ENCODE data around the gene RFX8.
"Not testable (repeated sequence)": the region's sequence is repeated elsewhere in the genome, so short reads cannot be mapped to it uniquely, and the experiment has no call there.

Gene RFX8

GRCh38 chr2:101371636-101372035, 103.3 kb downstream of the RFX8 start:
- no peak for DNase-seq

- no peak for DNase-seq
These were observed 105.8 kb downstream of the RFX8 start for GRCh38 chr2:101369100-101369499.

- DNase-seq, result no peak
These were observed 106.5 kb downstream of the RFX8 start for GRCh38 chr2:101368376-101368775.

DNA sequence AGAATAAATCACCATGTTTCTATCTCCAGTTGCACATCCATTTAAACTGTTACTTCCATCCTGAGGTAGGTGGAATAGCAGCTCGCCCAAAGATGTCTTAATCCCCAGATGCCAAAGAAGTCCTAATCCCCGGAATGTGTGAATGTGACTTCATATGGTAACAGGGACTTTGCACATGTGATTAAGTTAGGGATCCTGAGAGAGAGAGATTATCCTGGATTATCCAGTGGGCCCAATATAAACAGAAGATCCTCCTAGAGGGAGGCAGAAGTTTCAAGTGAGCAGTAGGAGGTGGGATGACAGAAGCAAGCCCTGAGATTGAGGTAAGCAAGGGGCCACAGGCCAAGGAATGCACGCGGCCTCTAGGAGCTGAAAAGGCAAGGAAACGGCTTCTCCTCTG, 107.4 kb downstream of the RFX8 start:
- no peak for DNase-seq

DNA sequence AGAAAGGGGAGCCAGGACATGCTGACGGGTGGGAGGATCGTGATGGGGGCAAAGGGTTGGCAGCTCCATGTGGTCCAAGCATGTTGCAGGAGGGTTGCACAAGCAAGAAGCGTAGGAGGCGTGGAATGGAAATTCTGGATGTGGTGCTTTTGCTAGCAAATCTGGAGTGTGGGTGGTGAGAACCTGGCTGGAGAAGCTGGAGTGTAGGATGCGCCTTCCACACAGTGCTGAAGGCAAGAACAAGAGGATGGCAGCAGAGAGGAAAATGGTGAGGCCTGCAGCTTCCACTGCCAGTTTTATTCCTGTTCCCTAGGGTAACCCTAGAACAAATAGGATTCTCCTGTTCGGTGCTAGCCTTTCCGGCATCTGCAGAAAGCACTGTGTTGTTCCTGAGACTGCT, 110.0 kb downstream of the RFX8 start:
- no peak for DNase-seq

DNA sequence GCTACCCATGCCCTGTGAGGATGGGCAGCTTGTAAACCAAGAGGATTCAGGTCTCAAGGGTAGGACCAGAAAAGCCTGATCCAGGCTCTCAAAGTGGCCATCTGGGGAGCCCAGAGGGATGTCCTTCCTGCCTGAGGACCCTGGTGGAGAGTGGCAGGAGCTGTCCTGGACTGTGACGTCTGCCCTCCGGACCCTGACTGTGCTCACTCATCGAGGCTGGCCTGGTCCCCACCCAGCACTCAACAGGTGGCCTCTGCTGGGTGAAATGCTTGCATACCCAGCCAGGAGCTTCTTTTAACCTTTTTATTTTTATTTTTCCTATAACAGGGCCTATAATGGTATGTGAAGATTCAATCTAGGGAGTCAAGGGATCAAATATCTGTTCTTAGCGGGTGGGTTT, 112.1 kb downstream of the RFX8 start:
- no peak for DNase-seq

DNA sequence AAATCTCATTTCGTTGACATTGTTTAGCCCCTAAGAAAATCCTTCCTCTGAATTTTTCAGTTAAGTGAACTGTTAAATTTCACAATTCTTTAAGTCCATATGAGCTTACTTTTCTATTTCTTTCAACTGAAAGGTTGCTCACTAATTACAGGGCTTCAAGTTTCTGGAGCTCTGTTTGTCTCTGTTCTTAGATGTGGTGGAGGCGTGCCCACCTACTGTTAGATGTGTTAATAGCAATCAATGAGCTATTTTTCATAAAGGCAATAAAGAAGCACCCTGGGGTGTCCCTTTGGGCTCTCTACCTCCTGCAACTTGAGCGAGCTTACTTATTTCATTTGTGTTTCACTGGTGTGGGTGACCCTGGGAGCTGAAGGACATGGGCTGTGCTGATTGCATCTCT, 112.6 kb downstream of the RFX8 start:
- no peak for DNase-seq

- no peak for DNase-seq
These were observed 113.4 kb downstream of the RFX8 start for GRCh38 chr2:101361522-101361921.

DNA sequence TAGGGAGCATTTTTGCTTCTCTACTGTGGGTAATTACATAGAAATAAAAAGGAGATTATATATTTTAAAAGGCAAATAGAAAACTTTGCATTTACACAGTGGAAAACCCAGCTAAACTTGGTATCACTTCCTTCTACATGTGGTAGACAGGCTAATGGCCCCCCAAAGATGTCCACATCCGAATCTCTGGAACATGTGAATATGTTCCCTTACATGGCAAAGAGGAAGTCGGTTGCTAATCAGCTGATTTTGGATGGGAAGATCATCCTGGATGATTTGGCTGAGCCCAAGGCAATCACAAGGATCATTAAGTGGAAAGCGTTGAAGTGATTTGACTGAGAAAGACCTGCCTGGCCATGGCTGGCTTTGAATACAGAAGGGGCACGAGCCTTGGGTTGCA, 113.8 kb downstream of the RFX8 start:
- no peak for DNase-seq

- DNase-seq, result no peak
These were observed 114.7 kb downstream of the RFX8 start for GRCh38 chr2:101360232-101360631.

DNA sequence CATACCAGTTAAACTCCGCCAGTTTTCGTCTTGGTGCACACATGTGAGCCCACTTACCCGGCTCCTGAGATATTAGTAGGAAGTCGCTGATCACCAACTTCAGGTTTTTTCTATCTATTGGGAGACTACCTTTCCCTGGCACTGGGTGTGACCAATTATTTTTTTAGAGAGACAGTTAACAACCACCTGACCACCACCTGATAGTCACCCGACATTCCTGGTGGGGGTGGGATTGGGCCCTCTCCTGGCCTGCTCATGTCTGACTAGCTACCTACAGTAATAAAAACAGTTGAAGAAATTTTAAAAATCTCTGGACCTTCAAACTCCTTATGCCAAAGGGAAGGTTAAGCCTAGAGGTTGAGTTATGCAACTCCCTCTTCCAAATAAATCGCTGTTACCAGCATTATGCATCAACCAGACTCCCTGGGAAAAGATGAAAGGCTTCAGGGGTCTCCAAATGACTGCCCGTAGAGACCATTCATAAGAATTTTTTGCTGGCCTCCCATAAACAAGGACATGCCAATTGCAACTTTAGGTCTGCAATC, 115.4 kb downstream of the RFX8 start:
- no peak for DNase-seq

GRCh38 chr2:101357376-101357775, 117.5 kb downstream of the RFX8 start:
- no peak for DNase-seq

GRCh38 chr2:101356521-101356920, 118.4 kb downstream of the RFX8 start:
- no peak for DNase-seq

DNA sequence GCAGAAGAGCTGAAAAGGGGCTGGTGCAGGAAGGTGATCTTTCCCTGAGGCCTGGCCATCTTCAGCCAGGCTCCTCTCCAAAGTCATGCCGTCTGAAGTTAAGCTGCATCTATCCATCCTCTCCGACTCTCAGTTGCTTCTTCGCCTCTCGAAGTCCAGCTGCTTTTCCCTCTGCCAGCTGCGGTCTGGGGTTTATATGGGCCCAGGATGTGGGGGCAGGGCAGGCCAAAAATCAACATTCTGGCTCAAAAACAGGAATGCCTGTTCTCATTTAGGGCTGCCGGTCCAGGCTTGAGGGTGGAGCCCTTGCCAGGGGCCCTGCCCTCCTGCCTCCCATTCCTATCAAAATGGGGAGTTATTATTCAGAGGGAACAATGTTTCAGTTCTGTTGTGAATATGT, 118.9 kb downstream of the RFX8 start:
- no peak for DNase-seq

DNA sequence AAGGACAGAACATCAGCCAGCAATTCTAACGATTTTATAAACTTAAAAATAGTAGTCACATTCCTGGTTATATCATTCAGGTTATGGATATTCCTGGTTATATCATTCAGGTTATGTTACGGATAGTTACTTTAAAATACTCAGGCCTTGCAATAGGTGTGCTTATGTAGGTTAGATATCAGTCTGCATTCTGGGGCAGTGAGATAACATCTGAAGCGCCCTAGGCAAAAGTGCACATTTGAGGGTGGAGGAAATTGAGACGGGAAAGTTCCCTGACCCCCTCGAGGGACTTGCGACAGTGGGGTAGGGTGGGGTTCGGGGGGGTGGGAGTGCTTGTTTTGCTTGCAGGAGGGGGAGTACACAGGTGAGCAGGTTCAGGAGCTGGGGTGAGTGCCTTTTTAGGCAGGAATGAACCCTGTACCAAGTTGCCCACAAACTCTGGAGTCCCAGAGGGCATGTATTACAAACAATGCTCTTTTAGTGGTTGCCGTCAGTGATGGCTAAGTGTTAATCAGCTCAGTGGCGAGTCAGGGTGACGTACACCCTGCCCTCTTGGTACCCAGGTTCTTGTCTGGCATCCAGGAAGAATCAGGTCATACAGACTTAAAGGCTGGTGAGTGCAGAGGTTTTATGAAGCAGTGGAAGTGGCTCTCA, 119.4 kb downstream of the RFX8 start:
- DNase-seq, result no peak

DNA sequence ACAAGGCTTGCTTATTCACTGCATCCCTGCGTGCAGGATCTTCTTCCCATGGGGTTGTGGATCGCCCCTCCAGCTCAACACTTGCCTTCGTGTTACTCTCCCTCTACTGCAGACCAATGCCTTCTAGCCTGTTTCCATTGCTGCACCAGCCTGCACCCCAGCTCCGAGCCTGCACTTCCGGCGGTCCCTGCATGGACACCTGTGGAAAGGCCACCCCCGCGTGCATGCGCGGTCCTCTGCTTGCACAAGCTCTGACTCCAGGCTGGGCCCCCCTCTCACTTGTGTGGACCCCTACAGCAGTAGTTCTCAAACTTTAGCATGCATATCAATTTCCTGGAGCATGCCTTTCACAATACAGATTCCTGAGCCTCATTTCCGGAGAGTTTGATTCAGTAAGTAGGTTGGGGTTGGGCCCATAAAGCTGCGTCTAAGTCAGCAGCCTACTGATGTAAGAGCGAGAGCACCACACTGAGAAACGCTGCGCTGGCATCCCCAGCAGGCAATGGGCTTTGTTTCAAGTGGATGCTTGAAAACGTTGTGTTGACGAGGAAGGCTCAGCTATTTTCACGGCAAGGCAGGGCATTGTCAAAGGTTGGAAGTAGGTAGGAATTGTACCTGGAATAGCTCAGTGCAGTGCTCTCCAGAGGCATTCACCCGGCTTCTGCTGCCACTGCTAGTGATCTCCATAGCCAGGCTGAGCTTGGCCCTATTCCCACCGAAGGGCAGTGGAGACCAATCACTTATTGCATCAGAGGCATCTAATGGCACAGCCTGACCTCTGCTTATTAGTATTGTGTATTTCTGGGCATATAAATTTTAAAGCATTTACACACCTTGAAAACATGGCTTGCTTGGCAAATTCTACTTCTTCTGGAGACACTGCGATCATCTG, 120.2 kb downstream of the RFX8 start:
- no peak for DNase-seq

GRCh38 chr2:101352631-101353030, 122.3 kb downstream of the RFX8 start:
- DNase-seq, result not testable (repeated sequence)

GRCh38 chr2:101351207-101351606, 123.7 kb downstream of the RFX8 start:
- DNase-seq, result no peak

DNA sequence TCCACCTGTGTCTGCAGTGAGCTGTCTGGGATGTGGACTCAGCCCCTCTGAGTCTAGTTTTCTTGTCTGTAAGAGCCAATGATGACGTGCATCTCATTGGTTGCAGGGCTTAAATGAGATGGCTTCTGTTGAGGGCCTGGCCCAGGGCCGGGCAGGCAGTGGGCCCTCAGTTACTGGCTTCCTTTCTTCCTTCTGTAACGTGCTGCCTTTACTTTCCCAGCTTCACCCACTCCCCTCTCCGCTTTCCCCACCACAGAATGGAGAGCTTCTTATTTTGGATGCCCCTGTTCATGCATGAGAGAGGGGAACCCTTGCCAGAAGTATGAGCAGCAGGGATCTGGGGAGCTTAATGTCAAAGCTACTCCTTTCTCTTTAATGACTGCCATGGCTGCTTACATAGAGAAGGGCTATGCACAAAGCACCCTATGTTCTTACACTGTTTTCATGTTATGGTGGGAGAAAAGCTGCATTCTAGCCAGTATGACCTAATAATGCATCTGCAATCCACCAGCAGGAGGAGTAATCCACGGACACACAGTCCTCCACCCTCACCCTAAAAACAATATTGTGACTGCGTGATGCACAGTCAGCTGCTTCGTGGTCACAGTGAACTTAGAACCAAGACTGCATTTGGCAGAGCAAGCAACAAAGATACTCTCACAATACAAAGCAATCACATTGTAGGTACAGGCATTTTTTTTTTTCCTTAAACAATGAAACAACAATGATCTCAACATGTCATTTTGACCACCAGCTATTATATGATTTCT, 124.8 kb downstream of the RFX8 start:
- DNase-seq, result no peak

- no peak for DNase-seq
These were observed 126.0 kb downstream of the RFX8 start for GRCh38 chr2:101348883-101349282.

Measured in GDM1 (cell line).